Upper lobe of left lung (tissue), 4 donors: Measurements from ENCODE around the gene OR52K2.

Source experiments
- CTCF ChIP-seq, 6 experiments: fragments of 450-650 bp in 4 of 6; fragments of 200-600 bp in 2 of 6; sonication (generic) in 2 of 6; IDR thresholded peaks; one replicate each; pipeline ENCODE4 v1.5.1; 2016 to 2019; ENCODE audit warnings: antibody characterized with exemption in 6 of 6
- EP300 ChIP-seq, 4 donors: sonication (generic); formaldehyde crosslinking; IDR thresholded peaks; one replicate each; pipeline ENCODE4 v1.5.1; 2017; ENCODE audit warnings: antibody characterized with exemption in 4 of 4, control low read depth in 2 of 4
- POLR2A ChIP-seq, 4 donors: fragments of 450-650 bp; IDR thresholded peaks; one replicate each; pipeline ENCODE4 v1.5.1; 2016 to 2017; ENCODE audit warnings: antibody characterized with exemption in 4 of 4, mild to moderate bottlenecking in 2 of 4
- POLR2AphosphoS5 ChIP-seq, 2 donors: sonication (generic); formaldehyde crosslinking; IDR thresholded peaks; one replicate each; pipeline ENCODE4 v1.5.1; 2017; ENCODE audit warnings: antibody characterized with exemption in 2 of 2

DNA sequence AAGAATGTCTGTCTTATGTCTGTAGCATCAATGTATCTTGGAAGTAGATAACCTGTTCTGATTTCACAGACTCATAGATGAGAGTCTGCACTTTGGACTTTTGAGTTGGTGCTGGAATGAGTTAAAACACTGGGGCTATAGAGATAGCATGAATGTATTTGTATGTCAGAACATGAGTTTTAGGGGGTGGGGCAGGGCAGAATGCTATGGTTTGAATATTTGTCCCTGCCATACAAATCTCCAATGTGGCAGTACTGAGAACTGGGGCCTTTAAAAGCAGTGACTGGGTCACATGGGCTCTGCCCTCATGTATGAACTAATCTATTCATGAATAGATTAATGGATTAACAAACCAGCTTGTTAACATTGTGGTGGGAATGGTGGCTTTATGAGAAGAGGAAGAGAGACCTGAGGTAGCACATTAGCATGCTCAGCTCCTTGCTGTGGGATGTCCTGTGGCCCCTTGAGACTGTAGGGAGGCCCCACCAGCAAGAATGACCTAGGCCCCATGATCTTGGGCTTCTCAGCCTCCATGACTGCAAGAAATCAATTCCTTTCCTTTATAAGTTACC, 17.9 kb downstream of the OR52K2 start:
- TF ChIP-seq CTCF (IDR thresholded peaks at IDR 0.05) (no peak), POLR2A (IDR thresholded peaks at IDR 0.05) (no peak), POLR2AphosphoS5 (IDR thresholded peaks at IDR 0.05) (no peak), EP300 (IDR thresholded peaks at IDR 0.05) (no peak)
